K562 (cell line): ENCODE measurements around the gene PPARGC1A. TPM values are rescaled to one million over a fixed set of nuclear protein-coding genes. Genes with fewer than 3 reads are reported as not detected.

ENCODE experiments used
- ATAC-seq: fragments of 200-7000 bp; cut with Tn5 transposase; 3 replicates; pipeline ENCODE4 v1.9.1; 2020; ENCODE audit warnings: moderate library complexity
- BruUV-seq: library from RNA; stranded (reverse); fragments of 400-500 nt; replicated peaks from 2 replicates; lab custom pipeline; 2021; lab: Mats Ljungman, UMichigan
- CTCF ChIA-PET: fragments of 300-600 bp; formaldehyde crosslinking; extraction: SDS; loops from one replicate; lab custom pipeline; 2021; ENCODE audit warnings: low intra/inter-chr PET ratio; lab: Yijun Ruan, JAX
- POLR2A ChIA-PET: fragments of 300-600, 350-650 bp; sonication (Branson Sonifier 250); formaldehyde crosslinking; extraction: SDS; loops from one replicate; lab custom pipeline; 2021; ENCODE audit warnings: antibody characterized with exemption, inconsistent platforms; lab: Yijun Ruan, JAX
- DNase-seq, 4 experiments: peaks; one replicate each; pipeline versions ENCODE4 v3.0.0 to v3.0.0-alpha.2; 2011 to 2018; ENCODE audit warnings: low spot score in 3 of 4, mixed read lengths in 3 of 4; ENCODE audit errors: extremely low read depth in 1 of 4
- FAIRE-seq: peaks from 2 replicates; lab custom pipeline; 2011; peaks lifted over from hg19 to GRCh38; lab: Jason Lieb, UNC
- H2AFZ ChIP-seq: 2 replicates; pipeline ENCODE4 v1.6.0; 2011; ENCODE audit warnings: low read depth, low read length, control low read depth, inconsistent platforms
- H3K27ac ChIP-seq: fragments of 200-600 bp; 3 replicates; pipeline ENCODE4 v1.8.0; 2011; ENCODE audit warnings: low read depth, mild to moderate bottlenecking, control low read depth, inconsistent platforms, low read length, moderate library complexity, mixed read lengths; ENCODE audit errors: extremely low read depth
- H3K27me3 ChIP-seq, 2 experiments: fragments of 300-600 bp in 1 of 2; 2 replicates in 1 of 2; 3 replicates in 1 of 2; pipeline versions ENCODE4 v1.6.0 to v1.8.0; 2011; ENCODE audit warnings: inconsistent platforms in 2 of 2, low read length in 2 of 2, mild to moderate bottlenecking in 1 of 2, mixed read lengths in 1 of 2, moderate library complexity in 1 of 2; ENCODE audit not compliant: control insufficient read depth in 2 of 2, insufficient read depth in 2 of 2
- H3K36me3 ChIP-seq: fragments of 300-600 bp; 3 replicates; pipeline ENCODE4 v1.8.0; 2011; ENCODE audit warnings: mild to moderate bottlenecking, low read length, inconsistent platforms; ENCODE audit not compliant: control insufficient read depth, insufficient read depth
- H3K4me1 ChIP-seq, 2 experiments: fragments of 200-600 bp in 1 of 2; replicated peaks in 1 of 2; 2 replicates in 1 of 2; 3 replicates in 1 of 2; pipeline versions ENCODE4 v1.5.1 to v1.8.0; 2011; ENCODE audit warnings: inconsistent platforms in 2 of 2, low read length in 2 of 2, mild to moderate bottlenecking in 1 of 2, mixed read lengths in 1 of 2, moderate library complexity in 1 of 2; ENCODE audit not compliant: control insufficient read depth in 2 of 2, insufficient read depth in 2 of 2
- H3K4me2 ChIP-seq: 2 replicates; pipeline ENCODE4 v1.6.1; 2011; ENCODE audit warnings: low read length, control low read depth, inconsistent platforms, mixed read lengths; ENCODE audit not compliant: insufficient read depth
- H3K4me3 ChIP-seq: fragments of 200-600 bp; sonication (generic), shearing (Covaris generic); 2 replicates; pipeline ENCODE4 v1.5.1; 2016; ENCODE audit warnings: control low read depth, inconsistent platforms
- H3K79me2 ChIP-seq: fragments of 200-600 bp; 3 replicates; pipeline ENCODE4 v1.8.0; 2011; ENCODE audit warnings: low read length, inconsistent platforms; ENCODE audit not compliant: control insufficient read depth, insufficient read depth
- H3K9ac ChIP-seq, 2 experiments: 2 replicates each; pipeline versions ENCODE4 v1.6.0 to v1.6.1; 2011; ENCODE audit warnings: low read depth in 2 of 2, low read length in 2 of 2, control low read depth in 1 of 2, inconsistent platforms in 1 of 2, mild to moderate bottlenecking in 1 of 2, mixed read lengths in 1 of 2; ENCODE audit not compliant: insufficient read depth in 1 of 2
- H3K9me1 ChIP-seq: one replicate; pipeline ENCODE4 v1.6.0; 2011; ENCODE audit warnings: inconsistent platforms, mild to moderate bottlenecking, low read length, moderate library complexity; ENCODE audit not compliant: control insufficient read depth, insufficient read depth
- H3K9me3 ChIP-seq: replicated peaks from 2 replicates; pipeline ENCODE4 v1.5.1; 2011; ENCODE audit warnings: low read depth, low read length, inconsistent platforms; ENCODE audit not compliant: control insufficient read depth, insufficient read depth
- H4K20me1 ChIP-seq: replicated peaks from 2 replicates; pipeline ENCODE4 v1.6.1; 2011; ENCODE audit warnings: low read length, inconsistent platforms, mixed read lengths; ENCODE audit not compliant: control insufficient read depth, insufficient read depth
- CBX3 ChIP-seq, 2 experiments: IDR thresholded peaks; 1 replicate in 1 of 2; 2 replicates in 1 of 2; pipeline ENCODE4 v1.6.1; 2012; ENCODE audit warnings: inconsistent platforms in 2 of 2, low read length in 2 of 2, borderline replicate concordance in 1 of 2, control low read depth in 1 of 2
- KDM4B ChIP-seq, 2 experiments: fragments of 450-650 bp in 1 of 2; sonication (generic) in 1 of 2; IDR thresholded peaks; 2 replicates each; pipeline ENCODE4 v1.6.1; 2016 to 2017; ENCODE audit warnings: borderline replicate concordance in 2 of 2, antibody characterized with exemption in 1 of 2, low read depth in 1 of 2, mild to moderate bottlenecking in 1 of 2
- PML ChIP-seq: IDR thresholded peaks from 2 replicates; pipeline ENCODE4 v1.6.1; 2012; ENCODE audit warnings: low read length, inconsistent platforms
- POLR2AphosphoS5 ChIP-seq: IDR thresholded peaks from 2 replicates; pipeline ENCODE4 v1.6.1; 2011; ENCODE audit warnings: mild to moderate bottlenecking, low read depth, low read length, moderate library complexity; ENCODE audit not compliant: control insufficient read depth, insufficient read depth
- SIRT6 ChIP-seq: IDR thresholded peaks from one replicate; pipeline ENCODE4 v1.6.1; 2012; ENCODE audit warnings: low read depth, mild to moderate bottlenecking, control low read depth, inconsistent platforms, low read length, moderate library complexity
- SREBF2 ChIP-seq: sonication (generic); formaldehyde crosslinking; IDR thresholded peaks from 2 replicates; pipeline ENCODE4 v1.4.0; 2020; ENCODE audit warnings: mild to moderate bottlenecking, missing genetic modification reagents
- ZNF79 ChIP-seq: fragments of 250-450 bp; sonication (Bioruptor Pico); IDR thresholded peaks from 2 replicates; pipeline ENCODE4 v1.4.0; 2020; ENCODE audit warnings: low read depth, mild to moderate bottlenecking, moderate library complexity
- WGBS: fragments of 100-300 bp; shearing (Covaris generic); methylation state at CpG from one replicate; pipeline ENCODE4 v1.1.6; 2016; ENCODE audit warnings: low coverage, mixed read lengths; ENCODE audit not compliant: insufficient coverage; ENCODE audit errors: missing lambda C conversion rate; 5-methylcytosine and 5-hydroxymethylcytosine counted together
- in situ Hi-C: fragments of 300-500 bp; cut with MboI; formaldehyde crosslinking; loops from 4 replicates; pipeline ENCODE4 v1.15.0; 2018; ENCODE audit warnings: inconsistent platforms, mixed read lengths
- intact Hi-C: fragments of 100-400 bp; cut with micrococcal nuclease; formaldehyde crosslinking; loops from 2 replicates; pipeline ENCODE4 v1.14.2; 2022
- polyA plus RNA-seq, 8 experiments: library from polyadenylated mRNA; depleted of rRNA in 4 of 8; stranded (reverse) in 5 of 8; unstranded in 3 of 8; fragments of >200 nt; fragmentation: Nextera tagmentation in 2 of 8; fragmentation: Illumina TruSeq in 1 of 8; extraction: Ambion mirVana in 2 of 8; extraction: Trizol in 1 of 8; gene quantifications; 2 replicates each; pipeline versions ENCODE4 v1.2.1 to v1.2.3, GENCODE V29; 2011 to 2014; ENCODE audit warnings: inconsistent platforms in 1 of 8, missing spikeins in 1 of 8
- total RNA-seq, 7 experiments: library from RNA; depleted of rRNA in 6 of 7; stranded (reverse); fragments of >200 nt in 6 of 7; fragmentation: Illumina TruSeq in 2 of 7; extraction: Trizol in 2 of 7; gene quantifications; 2 replicates each; pipeline versions ENCODE4 v1.2.1 to v1.2.3, GENCODE V29; 2011 to 2021; ENCODE audit warnings: low replicate concordance in 1 of 7
- TF ChIP-seq, protein P1 (sequence below), 2 experiments: fragments of 250-450 bp in 1 of 2; fragments of 450-650 bp in 1 of 2; sonication (Bioruptor Pico) in 1 of 2; IDR thresholded peaks; 2 replicates each; pipeline versions ENCODE4 v1.6.1 to v1.8.0; 2016 to 2021; ENCODE audit warnings: mild to moderate bottlenecking in 2 of 2, moderate library complexity in 2 of 2, missing compliant biosample characterization in 1 of 2, missing genetic modification characterization in 1 of 2
- TF ChIP-seq, protein P2 (sequence below): sonication (generic); formaldehyde crosslinking; IDR thresholded peaks from 2 replicates; pipeline ENCODE4 v1.8.1; 2022; ENCODE audit warnings: missing genetic modification reagents
- TF ChIP-seq, protein P3 (sequence below): conservative IDR thresholded peaks from 2 replicates; pipeline ENCODE4 v1.6.1; 2011; ENCODE audit warnings: low read depth, mild to moderate bottlenecking, low read length; ENCODE audit not compliant: control insufficient read depth
- TF ChIP-seq, protein P4 (sequence below): fragments of 250-450 bp; sonication (Bioruptor Pico); IDR thresholded peaks from 2 replicates; pipeline ENCODE4 v1.8.0; 2021; ENCODE audit warnings: mild to moderate bottlenecking, moderate library complexity
- TF ChIP-seq, protein P5 (sequence below): fragments of 150-350 bp; IDR thresholded peaks from 2 replicates; pipeline ENCODE4 v1.6.1; 2014; ENCODE audit warnings: low read depth, mild to moderate bottlenecking, low read length, borderline replicate concordance

PPARGC1A gene
- total and polyA plus RNA-seq, 9 of the 15 experiments (the other 6 are each of a cell fraction or from before 2014, with no cell fraction given) = 0.02 TPM; not detected in 8

DNA sequence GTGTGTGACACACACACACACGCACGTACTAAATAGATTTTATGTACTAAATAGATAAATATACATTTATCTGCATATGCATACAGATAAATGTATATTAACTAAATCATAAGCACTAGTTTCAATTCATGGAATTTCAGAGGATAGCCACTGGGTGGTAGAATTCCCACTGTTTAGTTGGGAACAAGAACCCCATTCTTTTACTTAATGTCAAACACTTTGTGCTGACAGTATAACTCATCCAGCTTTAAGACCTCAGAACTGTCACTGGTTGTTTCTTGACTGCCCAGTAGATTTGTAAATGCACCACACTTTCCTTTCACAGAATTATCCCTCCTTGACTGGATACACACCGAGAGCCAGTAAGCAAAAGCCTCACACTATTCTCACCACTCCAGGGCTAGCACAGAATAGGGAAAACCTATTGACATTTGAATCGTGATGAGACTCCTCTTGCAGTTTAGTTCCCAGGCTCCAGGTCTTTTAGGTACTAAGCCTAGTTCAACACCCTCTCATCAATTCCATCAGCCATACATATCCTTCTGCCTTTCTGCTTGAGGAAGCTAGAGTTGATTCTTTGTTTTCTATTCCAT lies 32.4 kb downstream of the PPARGC1A start:
- H3K4me3 ChIP-seq = no peak overlapping the region
- in situ Hi-C loops (no loop called here), intact Hi-C loops (no loop called here)
- 1% methylated on average over 4 of the region's 4 CpGs for WGBS
- CTCF ChIA-PET = no interaction called here
- no peak for DNase-seq
- POLR2A ChIA-PET = no interaction called here
- H3K9ac ChIP-seq = no peak overlapping the region
- no peak for ATAC-seq
- H3K79me2 ChIP-seq = no peaks in the 10 kb centered on the region
- H3K4me2 ChIP-seq = no peak overlapping the region
- H3K27ac ChIP-seq = no peak overlapping the region
- H3K9me3 ChIP-seq = no peaks in the 10 kb centered on the region
- H2AFZ ChIP-seq = no peak overlapping the region
- no peak for FAIRE-seq
- no peaks in the 10 kb centered on the region for H3K36me3 ChIP-seq
- no peaks in the 10 kb centered on the region for H3K9me1 ChIP-seq
- no peaks in the 10 kb centered on the region for H3K4me1 ChIP-seq
- BruUV-seq = no TSS peak
- H4K20me1 ChIP-seq = no peaks in the 10 kb centered on the region
- no peaks in the 10 kb centered on the region for H3K27me3 ChIP-seq
- TF ChIP-seq, protein P1, sequence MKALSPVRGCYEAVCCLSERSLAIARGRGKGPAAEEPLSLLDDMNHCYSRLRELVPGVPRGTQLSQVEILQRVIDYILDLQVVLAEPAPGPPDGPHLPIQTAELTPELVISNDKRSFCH (CRISPR knock-in tag; IDR thresholded peaks at IDR 0.05) = no peak
- TF ChIP-seq, protein P1 (tag; IDR thresholded peaks at IDR 0.05) = no peak
- TF ChIP-seq ZNF79 = no peak
- no peak for TF ChIP-seq CBX3 (IDR thresholded peaks at IDR 0.05; ENCODE audit: borderline replicate concordance in 1 of 2, low read length in 2 of 2)
- TF ChIP-seq, protein P2, sequence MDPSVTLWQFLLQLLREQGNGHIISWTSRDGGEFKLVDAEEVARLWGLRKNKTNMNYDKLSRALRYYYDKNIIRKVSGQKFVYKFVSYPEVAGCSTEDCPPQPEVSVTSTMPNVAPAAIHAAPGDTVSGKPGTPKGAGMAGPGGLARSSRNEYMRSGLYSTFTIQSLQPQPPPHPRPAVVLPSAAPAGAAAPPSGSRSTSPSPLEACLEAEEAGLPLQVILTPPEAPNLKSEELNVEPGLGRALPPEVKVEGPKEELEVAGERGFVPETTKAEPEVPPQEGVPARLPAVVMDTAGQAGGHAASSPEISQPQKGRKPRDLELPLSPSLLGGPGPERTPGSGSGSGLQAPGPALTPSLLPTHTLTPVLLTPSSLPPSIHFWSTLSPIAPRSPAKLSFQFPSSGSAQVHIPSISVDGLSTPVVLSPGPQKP = no peak
- TF ChIP-seq, protein P3, sequence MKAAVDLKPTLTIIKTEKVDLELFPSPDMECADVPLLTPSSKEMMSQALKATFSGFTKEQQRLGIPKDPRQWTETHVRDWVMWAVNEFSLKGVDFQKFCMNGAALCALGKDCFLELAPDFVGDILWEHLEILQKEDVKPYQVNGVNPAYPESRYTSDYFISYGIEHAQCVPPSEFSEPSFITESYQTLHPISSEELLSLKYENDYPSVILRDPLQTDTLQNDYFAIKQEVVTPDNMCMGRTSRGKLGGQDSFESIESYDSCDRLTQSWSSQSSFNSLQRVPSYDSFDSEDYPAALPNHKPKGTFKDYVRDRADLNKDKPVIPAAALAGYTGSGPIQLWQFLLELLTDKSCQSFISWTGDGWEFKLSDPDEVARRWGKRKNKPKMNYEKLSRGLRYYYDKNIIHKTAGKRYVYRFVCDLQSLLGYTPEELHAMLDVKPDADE = no peak
- TF ChIP-seq, protein P4, sequence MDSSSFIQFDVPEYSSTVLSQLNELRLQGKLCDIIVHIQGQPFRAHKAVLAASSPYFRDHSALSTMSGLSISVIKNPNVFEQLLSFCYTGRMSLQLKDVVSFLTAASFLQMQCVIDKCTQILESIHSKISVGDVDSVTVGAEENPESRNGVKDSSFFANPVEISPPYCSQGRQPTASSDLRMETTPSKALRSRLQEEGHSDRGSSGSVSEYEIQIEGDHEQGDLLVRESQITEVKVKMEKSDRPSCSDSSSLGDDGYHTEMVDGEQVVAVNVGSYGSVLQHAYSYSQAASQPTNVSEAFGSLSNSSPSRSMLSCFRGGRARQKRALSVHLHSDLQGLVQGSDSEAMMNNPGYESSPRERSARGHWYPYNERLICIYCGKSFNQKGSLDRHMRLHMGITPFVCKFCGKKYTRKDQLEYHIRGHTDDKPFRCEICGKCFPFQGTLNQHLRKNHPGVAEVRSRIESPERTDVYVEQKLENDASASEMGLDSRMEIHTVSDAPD (CRISPR knock-in tag) = no peak
- no peak for TF ChIP-seq SREBF2 (CRISPR knock-in tag)
- no peak for TF ChIP-seq KDM4B (IDR thresholded peaks at IDR 0.05; ENCODE audit: borderline replicate concordance in 2 of 2, low read depth in 1 of 2)
- no peak for TF ChIP-seq POLR2AphosphoS5
- no peak for TF ChIP-seq PML
- TF ChIP-seq SIRT6 = no peak
- TF ChIP-seq, protein P5, sequence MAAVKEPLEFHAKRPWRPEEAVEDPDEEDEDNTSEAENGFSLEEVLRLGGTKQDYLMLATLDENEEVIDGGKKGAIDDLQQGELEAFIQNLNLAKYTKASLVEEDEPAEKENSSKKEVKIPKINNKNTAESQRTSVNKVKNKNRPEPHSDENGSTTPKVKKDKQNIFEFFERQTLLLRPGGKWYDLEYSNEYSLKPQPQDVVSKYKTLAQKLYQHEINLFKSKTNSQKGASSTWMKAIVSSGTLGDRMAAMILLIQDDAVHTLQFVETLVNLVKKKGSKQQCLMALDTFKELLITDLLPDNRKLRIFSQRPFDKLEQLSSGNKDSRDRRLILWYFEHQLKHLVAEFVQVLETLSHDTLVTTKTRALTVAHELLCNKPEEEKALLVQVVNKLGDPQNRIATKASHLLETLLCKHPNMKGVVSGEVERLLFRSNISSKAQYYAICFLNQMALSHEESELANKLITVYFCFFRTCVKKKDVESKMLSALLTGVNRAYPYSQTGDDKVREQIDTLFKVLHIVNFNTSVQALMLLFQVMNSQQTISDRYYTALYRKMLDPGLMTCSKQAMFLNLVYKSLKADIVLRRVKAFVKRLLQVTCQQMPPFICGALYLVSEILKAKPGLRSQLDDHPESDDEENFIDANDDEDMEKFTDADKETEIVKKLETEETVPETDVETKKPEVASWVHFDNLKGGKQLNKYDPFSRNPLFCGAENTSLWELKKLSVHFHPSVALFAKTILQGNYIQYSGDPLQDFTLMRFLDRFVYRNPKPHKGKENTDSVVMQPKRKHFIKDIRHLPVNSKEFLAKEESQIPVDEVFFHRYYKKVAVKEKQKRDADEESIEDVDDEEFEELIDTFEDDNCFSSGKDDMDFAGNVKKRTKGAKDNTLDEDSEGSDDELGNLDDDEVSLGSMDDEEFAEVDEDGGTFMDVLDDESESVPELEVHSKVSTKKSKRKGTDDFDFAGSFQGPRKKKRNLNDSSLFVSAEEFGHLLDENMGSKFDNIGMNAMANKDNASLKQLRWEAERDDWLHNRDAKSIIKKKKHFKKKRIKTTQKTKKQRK = no peak
